ENCODE data around the gene CEACAM19.
A peak's percentile ranks its signal among the peaks of the same experiment; 100 is the strongest.
"Not testable (repeated sequence)": the region's sequence is repeated elsewhere in the genome, so short reads cannot be mapped to it uniquely, and the experiment has no call there.

Gene CEACAM19

DNA sequence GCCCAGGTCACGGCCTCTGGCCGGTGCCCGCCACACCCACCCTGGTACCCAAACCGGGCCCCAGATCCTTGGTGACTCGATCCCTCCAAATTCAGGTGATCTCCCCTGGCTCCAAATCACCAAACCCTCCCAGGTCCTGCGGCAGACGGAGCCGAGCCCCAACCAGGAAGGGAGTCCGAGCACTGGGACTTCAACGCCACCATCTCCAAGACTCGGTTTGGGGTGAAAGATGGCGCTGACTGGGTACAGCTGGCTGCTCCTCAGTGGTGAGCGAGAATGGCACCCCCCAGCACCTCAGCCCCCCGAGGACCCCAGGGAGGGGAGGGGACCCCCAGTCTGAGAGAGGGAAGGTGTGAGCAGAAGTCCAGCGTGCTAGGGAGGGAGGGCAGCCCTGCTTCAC, 29.9 kb downstream of the CEACAM19 start:
- no peak for DNase-seq (ENCODE audit: low spot score)

DNA sequence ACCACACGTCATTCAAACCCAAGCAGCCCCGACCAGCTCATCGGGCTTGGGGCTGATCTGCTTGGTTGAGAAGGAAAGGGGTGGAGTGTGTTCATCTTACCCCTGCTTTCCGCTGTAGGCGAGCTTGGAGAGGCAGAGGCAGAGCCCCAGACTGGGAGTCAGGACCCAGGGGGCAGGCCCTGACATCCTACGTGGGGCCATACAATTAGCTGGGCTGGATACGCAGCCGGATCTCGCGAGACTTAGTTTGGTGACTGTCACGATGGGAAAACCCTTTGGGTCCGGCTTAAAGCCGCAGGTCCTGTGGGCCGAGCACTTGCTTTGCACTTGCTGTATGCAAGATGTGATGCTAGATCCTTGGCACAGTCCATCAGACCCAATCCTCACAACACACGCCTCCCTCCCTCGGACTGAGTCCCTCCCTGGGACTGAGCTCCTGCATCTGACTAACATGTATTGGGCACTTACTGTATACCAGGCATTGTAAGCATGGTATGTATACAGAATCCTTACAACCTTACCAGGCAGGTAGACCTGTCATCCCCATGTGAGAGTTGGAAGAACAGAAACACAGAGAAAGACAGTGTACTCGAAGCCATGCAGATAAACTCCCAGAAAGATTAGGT, 31.4 kb downstream of the CEACAM19 start:
- DNase-seq (ENCODE audit: low spot score), result no peak

DNA sequence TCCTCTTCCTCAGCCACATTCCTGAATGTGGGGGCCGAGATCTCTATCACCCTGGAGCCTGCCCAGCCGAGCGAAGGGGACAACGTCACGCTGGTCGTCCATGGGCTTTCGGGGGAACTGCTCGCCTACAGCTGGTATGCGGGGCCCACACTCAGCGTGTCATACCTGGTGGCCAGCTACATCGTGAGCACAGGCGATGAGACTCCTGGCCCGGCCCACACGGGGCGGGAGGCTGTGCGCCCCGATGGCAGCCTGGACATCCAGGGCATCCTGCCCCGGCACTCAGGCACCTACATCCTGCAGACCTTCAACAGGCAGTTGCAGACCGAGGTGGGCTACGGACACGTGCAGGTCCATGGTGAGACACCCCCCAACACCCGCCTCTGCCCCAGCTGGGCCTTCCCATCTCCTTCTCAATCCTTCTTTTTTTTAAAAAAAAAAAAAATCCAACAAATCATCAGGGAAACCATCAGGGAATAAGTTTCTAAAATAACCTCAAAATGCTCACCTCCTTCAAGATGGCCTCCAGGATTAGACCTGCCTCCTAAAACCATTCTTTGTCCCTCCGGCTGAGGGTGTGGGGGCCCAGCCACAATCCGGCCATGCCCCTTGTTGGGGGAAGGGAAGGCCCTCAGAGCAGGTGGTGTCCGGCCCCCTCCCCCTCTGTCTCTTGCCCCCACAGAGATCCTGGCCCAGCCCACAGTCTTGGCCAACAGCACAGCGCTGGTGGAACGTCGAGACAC, 32.2 kb downstream of the CEACAM19 start:
- no peak for DNase-seq (ENCODE audit: low spot score)

DNA sequence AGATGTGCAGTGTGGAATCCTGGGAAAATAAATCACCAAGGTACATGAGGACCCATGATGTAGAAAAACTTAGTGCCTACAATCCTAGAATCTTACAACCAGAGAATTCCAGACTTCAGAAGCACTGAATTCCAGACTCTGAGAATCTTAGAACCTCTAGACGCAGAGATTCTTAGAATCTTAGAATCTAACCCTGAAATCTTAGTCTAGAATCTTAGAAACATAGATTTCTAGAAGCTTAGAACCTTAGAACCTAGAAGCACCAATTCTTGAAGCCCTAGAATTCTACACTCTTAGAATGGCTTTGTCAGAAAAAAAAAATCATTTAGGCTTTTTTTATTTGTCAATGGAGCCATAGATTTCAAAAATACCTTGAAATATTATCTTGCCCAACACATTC, 33.7 kb downstream of the CEACAM19 start:
- no peak for DNase-seq (ENCODE audit: low spot score)

DNA sequence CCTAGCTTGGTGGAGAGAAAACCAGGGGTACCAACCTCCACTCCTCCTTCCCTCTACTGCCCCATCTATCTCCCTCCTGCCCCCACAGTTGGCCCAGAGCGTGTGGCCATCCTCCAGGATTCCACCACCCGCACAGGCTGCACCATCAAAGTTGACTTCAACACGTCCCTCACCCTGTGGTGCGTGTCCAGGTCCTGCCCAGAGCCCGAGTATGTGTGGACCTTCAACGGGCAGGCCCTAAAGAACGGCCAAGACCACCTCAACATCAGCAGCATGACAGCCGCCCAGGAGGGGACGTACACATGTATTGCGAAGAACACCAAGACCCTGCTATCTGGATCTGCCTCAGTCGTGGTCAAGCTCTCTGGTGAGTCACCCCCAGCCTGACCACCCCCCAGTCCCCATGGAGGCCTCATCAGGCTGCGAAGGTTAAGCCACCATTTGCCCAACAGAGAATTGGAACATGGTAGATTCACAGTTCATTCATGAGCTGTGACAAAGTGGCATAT, 34.3 kb downstream of the CEACAM19 start:
- DNase-seq (ENCODE audit: low spot score), result no peak

DNA sequence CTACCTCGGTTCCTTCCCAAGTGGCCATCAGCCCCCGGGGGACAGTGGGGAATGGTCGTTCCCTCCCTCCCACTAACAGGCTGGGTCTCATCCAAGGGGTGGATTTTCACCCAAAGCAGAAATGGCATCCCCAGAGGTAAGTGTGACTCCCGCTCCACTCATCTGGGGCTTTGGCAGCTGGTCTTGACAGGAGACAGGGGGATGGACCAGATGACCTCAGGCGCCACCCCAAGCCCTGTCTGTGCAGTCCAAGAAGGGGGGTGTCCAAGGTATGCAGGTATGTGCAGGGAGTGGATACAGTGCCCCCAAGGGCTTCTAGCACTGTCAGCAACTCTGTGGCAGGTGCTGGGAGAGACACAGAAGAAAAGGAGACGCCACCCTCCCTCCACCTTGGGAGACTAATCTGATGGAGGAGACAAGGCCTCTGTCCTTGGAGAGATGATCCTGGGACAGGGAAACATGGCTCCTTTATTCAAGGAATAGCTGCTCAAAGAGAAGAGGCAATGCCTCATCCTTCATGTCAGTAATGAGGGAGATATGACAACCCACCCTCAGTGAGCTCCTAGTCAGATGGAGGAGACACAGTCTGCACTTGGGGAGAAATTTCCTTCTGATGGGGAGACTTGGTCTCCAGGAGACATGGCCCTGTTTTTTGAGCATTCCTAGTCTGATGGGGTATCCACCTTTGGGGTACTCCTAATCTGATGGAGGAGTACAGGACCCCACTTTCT, 35.4 kb downstream of the CEACAM19 start:
- no peak for DNase-seq (ENCODE audit: low spot score)

DNA sequence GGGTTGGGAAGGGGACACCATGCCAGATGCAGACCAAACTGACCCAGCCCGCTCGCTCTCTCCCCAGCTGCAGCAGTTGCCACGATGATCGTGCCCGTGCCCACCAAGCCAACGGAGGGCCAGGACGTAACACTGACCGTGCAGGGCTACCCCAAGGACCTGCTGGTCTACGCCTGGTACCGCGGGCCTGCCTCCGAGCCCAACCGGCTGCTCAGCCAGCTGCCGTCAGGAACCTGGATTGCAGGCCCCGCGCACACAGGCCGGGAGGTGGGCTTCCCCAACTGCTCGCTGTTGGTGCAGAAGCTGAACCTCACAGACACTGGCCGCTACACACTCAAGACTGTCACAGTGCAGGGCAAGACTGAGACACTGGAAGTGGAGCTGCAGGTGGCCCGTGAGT, 36.5 kb downstream of the CEACAM19 start:
- DNase-seq (ENCODE audit: low spot score), result no peak

DNA sequence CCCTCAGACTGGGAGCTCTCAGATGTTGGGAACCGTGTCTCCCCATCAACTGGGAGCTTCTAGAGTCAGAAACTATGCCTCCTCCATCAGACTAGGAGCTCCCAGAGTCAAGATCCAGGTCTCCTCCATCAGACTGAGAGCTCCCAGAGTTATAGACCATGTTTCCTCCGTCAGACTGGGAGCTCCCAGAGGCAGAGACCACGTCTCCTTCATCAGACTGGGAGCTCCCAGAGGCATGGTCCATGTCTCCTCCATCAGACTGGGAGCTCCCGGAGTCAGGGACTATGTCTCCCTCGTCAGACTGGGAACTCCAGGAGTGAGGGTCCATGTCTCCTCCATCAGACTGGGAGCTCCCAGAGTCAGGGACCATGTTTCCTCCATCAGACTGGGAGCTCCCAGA, 37.7 kb downstream of the CEACAM19 start:
- no peak for DNase-seq (ENCODE audit: low spot score)

DNA sequence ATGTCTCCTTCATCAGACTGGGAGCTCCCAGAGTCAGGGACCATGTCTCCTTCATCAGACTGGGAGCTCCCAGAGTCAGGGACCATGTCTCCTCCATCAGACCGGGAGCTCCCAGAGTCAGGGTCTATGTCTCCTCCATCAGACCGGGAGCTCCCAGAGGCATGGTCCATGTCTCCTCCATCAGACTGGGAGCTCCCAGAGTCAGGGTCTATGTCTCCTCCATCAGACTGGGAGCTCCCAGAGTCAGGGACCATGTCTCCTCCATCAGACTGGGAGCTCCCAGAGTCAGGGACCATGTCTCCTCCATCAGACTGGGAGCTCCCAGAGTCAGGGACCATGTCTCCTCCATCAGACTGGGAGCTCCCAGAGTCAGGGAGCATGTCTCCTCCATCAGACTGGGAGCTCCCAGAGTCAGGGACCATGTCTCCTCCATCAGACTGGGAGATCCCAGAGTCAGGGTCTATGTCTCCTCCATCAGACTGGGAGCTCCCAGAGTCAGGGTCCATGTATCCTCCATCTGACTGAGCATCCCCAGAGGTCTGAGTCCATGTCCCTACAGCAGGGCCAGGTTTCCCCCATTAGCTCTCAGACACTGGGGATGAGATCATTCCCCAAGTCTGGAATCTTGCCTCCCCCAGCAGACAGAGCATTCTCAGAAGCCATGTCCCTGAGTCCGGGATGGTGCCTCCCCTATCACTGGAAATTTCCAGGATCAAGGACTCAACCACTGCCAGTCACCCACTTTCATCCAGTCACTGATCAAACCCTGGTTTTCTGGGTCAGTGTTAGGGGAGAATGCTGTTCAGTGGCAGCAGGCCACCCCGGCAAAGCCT, 38.4 kb downstream of the CEACAM19 start:
- DNase-seq (ENCODE audit: low spot score), result not testable (repeated sequence)

DNA sequence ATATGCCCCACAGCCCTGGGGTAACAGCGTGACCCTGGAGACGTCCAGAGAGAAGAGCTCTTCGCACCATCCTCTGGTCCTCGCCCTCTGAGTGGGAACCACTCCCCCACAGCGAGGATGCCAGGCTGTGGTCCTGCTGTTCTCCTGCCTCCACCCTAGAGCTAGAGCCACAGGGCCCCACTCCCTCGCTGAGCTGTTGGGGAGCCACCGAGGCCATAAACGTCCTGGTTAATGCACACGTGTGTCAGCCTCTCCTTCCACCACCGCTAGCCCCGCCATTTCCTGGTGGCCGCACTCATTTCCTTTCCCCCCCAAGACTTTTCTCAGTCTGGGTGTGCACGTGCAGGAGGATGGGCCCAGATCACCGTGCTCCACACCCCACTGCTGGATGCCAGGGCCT, 39.2 kb downstream of the CEACAM19 start:
- DNase-seq (ENCODE audit: low spot score), result no peak

DNA sequence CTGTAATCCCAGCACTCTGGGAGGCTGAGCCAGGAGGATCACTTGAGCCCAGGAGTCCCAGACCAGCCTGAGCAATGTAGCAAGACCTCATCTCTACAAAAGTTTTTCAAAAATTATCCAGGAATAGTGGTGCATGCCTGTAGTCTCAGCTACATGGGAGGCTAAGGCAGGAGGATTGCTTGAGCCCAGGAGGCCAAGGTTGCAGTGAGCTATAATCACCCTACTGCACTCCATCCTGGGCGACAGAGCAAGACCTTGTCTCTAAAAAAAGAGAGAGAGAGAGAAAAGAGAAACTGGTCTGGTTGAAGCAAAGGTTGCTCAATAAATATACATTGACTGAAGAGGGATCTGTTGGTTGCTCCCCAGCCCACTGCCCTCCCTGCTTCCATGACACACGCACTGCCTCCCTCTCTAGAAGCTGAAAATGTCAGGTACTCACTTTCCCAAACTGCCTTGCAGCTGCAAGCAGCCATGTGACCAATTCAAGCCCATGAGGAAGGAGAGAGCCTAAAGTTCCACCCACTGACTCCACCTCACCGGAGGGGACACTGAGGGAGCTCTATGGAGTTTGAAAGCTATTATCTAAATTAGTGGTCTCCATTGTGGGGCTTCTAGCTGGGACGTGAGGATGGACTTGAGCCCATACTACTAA, 41.7 kb downstream of the CEACAM19 start:
- no peak for DNase-seq (ENCODE audit: low spot score)

DNA sequence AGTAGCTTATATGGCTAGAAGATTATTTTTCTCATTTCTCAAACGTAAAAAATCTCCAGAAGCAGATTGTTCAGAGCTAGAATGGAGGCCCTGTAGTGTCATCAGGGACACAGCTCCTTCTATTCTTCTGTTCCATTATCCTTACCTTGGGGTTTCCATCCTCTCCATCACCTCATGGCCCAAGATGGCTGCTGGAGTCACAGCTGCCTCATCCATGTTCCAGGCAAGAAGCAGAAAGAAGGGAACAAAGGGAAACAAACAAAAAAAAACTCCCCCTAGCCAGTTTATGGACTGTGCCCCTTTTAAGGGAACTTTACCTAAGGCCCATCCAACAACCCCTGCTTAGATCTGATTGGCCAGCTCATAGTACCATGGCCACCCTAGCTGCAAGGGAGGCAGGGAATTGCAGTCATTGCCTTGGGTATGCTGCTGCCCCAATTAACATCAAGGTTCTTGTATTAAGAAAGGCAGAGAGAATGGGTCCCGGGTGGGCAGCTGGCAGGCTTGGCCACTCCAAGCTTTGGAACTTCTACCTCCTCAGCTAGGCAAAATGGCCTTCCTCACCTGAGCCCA, 43.4 kb downstream of the CEACAM19 start:
- no peak for DNase-seq (ENCODE audit: low spot score)

DNA sequence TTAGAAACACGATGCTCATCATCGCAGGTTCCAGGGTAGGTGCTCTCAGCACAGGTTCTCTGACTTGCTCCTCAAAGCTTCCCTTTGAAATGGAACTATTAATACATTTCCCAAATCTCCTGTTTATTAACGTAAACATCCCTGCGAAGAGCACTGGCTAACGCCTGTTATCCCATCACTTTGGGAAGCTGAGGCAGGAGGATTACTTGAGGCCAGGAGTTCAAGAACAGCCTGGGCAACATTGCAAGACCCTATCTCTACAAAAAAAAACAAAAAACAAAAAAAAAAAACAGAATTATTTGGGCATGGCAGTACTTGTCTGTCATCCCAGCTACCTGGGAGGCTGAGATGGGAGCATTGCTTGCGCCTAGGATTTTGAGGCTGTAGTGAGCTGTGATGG, 46.3 kb downstream of the CEACAM19 start:
- DNase-seq (ENCODE audit: low spot score), result no peak

DNA sequence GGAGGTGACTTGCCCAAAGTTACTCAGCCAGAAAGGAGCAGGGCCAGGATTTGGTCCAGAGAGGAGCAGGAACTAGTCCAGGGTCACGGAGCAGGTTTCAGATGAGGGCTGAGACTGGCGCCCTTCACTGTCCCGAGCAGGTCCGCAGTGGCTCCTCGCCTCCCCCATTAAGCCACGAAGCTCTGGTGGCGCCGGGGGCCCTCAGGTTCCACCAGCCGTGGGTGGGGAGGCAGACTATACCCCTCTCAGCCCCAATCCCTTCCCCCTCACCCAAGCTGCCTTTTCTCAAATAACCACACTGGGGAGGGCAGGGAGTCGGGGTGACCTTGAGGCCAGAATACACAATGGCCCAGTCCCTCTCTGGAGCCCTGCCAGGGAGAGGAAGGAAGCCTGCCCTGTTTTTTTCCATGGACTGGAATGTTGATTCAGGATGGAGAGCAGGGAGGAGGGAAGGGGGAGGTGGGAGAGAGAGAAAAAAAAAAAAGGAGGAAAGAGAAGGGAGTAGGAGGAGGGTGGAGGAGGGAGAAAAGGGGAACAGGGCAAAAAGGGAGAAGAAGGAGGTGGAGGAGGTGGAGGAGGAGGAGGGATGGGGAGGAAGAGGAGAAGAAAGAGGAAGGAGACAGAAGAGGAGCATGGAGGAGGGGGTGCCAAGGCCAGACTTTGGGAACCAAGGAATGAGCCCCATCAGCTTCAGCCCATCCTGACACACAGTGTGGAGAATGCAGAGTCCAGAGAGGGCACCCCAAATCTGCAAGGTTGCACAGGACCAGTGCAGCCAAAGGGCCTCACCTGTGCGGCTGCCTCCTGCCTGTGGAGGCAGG, 47.4 kb downstream of the CEACAM19 start:
- DNase-seq (ENCODE audit: low spot score), result peak; percentile 53

DNA sequence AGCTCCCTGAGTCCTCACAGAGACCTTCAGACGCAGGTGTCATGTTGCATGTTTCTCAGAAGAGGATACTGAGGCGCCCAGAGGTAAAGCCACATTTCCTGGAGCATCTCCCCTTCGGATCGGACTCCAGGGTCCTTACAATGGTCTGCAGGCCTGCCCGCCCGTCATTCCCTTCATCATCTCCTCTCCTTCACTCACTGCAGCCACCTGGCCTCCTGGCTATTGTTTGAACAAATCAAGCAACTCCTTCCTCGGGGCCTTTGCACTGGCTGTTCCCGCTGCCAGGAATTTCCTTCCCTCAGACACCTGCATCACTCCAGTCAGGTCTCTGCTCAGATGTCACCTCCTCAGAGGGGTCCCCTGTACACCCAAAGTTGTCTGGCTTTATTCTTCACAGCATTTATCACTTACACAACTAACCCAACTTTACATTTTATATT, 48.0 kb downstream of the CEACAM19 start:
- DNase-seq (ENCODE audit: low spot score), result no peak

DNA sequence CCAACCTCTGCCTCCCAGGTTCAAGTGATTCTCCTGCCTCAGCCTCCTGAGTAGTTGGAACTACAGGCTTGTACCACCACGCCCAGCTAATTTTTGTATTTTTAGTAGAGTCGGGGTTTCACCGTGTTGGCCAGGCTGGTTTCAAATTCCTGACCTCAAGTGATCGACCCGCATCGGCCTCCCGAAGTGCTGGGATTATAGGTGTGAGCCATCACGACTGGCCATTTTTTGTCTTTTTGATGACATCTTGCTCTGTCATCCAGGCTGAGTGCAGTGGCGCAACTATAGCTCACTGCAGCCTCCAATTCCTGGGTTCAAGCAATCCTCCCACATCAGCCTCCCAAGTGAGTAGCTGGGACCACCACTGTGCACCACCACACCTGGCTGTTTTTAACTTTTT, 49.1 kb downstream of the CEACAM19 start:
- DNase-seq (ENCODE audit: low spot score), result not testable (repeated sequence)

DNA sequence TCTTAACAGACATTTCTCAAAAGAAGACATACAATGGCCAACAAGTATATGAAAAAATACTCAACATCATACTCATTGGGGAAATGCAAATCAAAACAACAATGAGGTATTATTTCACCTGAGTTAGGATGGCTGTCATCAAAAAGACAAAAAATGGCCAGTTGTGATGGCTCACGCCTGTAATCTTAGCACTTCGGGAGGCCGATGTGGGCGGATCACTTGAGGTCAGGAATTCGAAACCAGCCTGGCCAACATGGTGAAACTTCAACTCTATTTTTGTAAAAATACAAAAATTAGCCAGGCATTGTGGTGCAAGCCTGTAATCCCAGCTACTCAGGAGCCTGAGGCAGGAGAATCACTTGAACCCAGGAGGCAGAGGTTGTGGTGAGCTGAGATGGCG, 49.7 kb downstream of the CEACAM19 start:
- no peak for DNase-seq (ENCODE audit: low spot score)

DNA sequence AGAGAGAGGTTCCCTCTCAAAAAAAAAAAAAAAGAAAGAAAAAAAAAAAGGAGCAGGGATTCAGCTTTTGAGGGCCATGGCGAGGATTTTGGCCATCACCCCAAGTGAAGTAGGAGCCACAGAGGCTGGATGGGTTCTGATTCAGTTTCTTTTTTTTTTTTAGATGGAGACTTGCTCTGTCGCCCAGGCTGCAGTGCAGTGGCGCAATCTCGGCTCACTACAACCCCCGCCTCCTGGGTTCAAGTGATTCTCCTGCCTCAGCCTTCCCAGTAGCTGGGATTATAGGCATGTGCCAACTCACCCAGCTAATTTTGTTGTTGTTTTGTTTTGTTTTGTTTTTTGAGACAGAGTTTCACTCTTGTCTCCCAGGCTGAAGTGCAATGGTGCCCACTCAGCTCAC, 50.1 kb downstream of the CEACAM19 start:
- not testable (repeated sequence) for DNase-seq (ENCODE audit: low spot score)

DNA sequence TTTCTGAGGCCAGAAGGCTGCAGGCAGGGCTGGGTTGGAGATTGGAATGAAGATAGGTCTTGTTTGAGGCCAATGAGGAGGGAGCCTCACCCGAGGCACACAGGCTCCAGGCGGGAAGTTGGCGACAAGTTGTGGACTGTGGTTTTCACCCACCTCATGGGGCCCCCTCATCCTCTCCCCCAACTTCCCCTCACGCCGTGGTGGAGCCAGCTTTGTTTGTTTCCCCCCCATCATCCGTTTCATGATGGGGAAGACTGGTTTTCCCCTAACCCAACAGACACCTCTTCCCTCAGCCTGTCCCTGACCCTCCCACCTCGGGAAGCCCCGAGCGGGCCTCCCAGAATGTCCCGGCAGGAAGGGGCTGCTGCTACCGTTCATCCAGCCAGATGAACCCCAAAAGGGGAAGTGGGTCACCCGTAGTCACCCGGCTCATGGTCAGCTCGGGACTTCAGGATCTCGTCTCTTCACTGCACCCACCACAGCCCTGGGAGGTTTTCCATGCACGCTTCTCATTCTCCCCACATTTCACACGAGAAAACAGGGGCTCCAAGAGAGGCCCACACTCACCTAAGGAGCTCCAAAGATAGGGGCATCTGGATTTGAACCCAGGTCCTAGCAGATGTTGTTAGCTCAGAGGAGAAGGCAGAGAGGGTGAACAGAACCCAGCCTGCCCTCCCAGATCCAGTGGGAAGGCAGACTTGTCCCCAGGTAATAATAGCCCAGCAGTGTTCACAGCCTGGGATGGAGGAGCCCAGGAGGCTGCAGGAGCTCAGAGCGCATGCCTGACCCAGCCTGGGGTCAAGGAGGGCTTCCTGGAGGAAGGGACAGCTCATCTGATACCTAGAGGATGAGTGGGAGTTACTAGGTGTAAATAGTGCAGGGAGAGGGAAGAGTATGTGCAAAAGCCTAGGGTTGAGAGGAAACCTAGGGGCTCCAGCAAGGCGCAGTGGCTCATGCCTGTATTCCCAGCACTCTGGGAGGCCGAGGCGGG, 51.1 kb downstream of the CEACAM19 start:
- DNase-seq (ENCODE audit: low spot score), result no peak
